Neuronal stem cell (in vitro differentiated cells): ENCODE data around the gene MVP.
A peak's percentile ranks its signal among the peaks of the same experiment; 100 is the strongest.

Experiments
- DNase-seq: peaks from one replicate; pipeline ENCODE4 v3.0.0-alpha.2; 2013; ENCODE audit warnings: low spot score
- H2AFZ ChIP-seq: one replicate; pipeline ENCODE4 v1.6.1; 2013; ENCODE audit warnings: mild to moderate bottlenecking, low read length, inconsistent platforms
- H2AK5ac ChIP-seq: 2 replicates; pipeline ENCODE4 v1.6.1; 2013; ENCODE audit warnings: low read depth, mild to moderate bottlenecking, inconsistent platforms, low read length, moderate library complexity, mixed read lengths
- H2BK120ac ChIP-seq: 2 replicates; pipeline ENCODE4 v1.6.1; 2013; ENCODE audit warnings: low read depth, mild to moderate bottlenecking, inconsistent platforms, low read length, moderate library complexity, mixed read lengths
- H2BK12ac ChIP-seq: one replicate; pipeline ENCODE4 v1.6.1; 2013; ENCODE audit warnings: low read length, inconsistent platforms
- H2BK15ac ChIP-seq: 2 replicates; pipeline ENCODE4 v1.6.1; 2013; ENCODE audit warnings: mild to moderate bottlenecking, low read length, inconsistent platforms, mixed read lengths
- H2BK5ac ChIP-seq: one replicate; pipeline ENCODE4 v1.6.1; 2013; ENCODE audit warnings: inconsistent platforms, mild to moderate bottlenecking, low read length, moderate library complexity
- H3K14ac ChIP-seq: one replicate; pipeline ENCODE4 v1.6.1; 2013; ENCODE audit warnings: low read length, inconsistent platforms
- H3K18ac ChIP-seq: 2 replicates; pipeline ENCODE4 v1.6.1; 2013; ENCODE audit warnings: low read length, inconsistent platforms
- H3K23ac ChIP-seq: 2 replicates; pipeline ENCODE4 v1.6.1; 2013; ENCODE audit warnings: low read depth, mild to moderate bottlenecking, mixed read lengths, low read length, inconsistent platforms; ENCODE audit not compliant: poor library complexity
- H3K27ac ChIP-seq: replicated peaks from 3 replicates; pipeline ENCODE4 v1.5.1; 2013; ENCODE audit warnings: low read length, inconsistent platforms
- H3K27me3 ChIP-seq, 3 experiments: 2 replicates each; pipeline ENCODE4 v1.6.1; 2013; ENCODE audit warnings: low read length in 3 of 3, mild to moderate bottlenecking in 2 of 3, inconsistent platforms in 1 of 3, low read depth in 1 of 3, mixed read lengths in 1 of 3, moderate library complexity in 1 of 3; ENCODE audit not compliant: control insufficient read depth in 3 of 3, insufficient read depth in 3 of 3
- H3K36me3 ChIP-seq, 2 donors: replicated peaks in 1 of 2; 2 replicates each; pipeline ENCODE4 v1.6.1; 2013; ENCODE audit warnings: low read length in 2 of 2; ENCODE audit not compliant: control insufficient read depth in 2 of 2, insufficient read depth in 2 of 2
- H3K4ac ChIP-seq: 2 replicates; pipeline ENCODE4 v1.6.1; 2013; ENCODE audit warnings: inconsistent platforms, mild to moderate bottlenecking, low read length, moderate library complexity
- H3K4me1 ChIP-seq, 2 donors: 1 replicate in 1 of 2; 2 replicates in 1 of 2; pipeline ENCODE4 v1.6.1; 2013; ENCODE audit warnings: low read length in 2 of 2, low read depth in 1 of 2; ENCODE audit not compliant: control insufficient read depth in 2 of 2, insufficient read depth in 1 of 2
- H3K4me2 ChIP-seq: one replicate; pipeline ENCODE4 v1.6.1; 2013; ENCODE audit warnings: mild to moderate bottlenecking, low read length, inconsistent platforms; ENCODE audit not compliant: insufficient read depth, poor library complexity, severe bottlenecking
- H3K4me3 ChIP-seq, 2 donors: 2 replicates each; pipeline ENCODE4 v1.5.1; 2013; ENCODE audit warnings: low read length in 2 of 2, mild to moderate bottlenecking in 2 of 2, inconsistent platforms in 1 of 2, moderate library complexity in 1 of 2
- H3K79me1 ChIP-seq: one replicate; pipeline ENCODE4 v1.6.1; 2013; ENCODE audit warnings: low read depth, mild to moderate bottlenecking, inconsistent platforms, low read length, moderate library complexity
- H3K9ac ChIP-seq: one replicate; pipeline ENCODE4 v1.6.1; 2013; ENCODE audit warnings: mild to moderate bottlenecking, low read depth, low read length, inconsistent platforms; ENCODE audit not compliant: poor library complexity
- H3K9me3 ChIP-seq, 2 donors: replicated peaks in 1 of 2; 2 replicates each; pipeline versions ENCODE3 to v1.6.1; 2013; ENCODE audit warnings: low read length in 2 of 2, mild to moderate bottlenecking in 2 of 2, inconsistent platforms in 1 of 2, low read depth in 1 of 2, mixed read lengths in 1 of 2, moderate library complexity in 1 of 2; ENCODE audit not compliant: control insufficient read depth in 2 of 2, insufficient read depth in 1 of 2
- H4K8ac ChIP-seq: one replicate; pipeline ENCODE4 v1.6.1; 2013; ENCODE audit warnings: low read depth, mild to moderate bottlenecking, inconsistent platforms, low read length, moderate library complexity
- H4K91ac ChIP-seq: one replicate; pipeline ENCODE4 v1.6.1; 2013; ENCODE audit warnings: low read length, low read depth, mild to moderate bottlenecking, inconsistent platforms; ENCODE audit not compliant: poor library complexity
- WGBS, 2 donors: extraction: QIAGEN DNeasy Blood & Tissue Kit; methylation state at CpG; one replicate each; pipeline ENCODE4 v1.1.7; 2013; ENCODE audit warnings: missing lambda C conversion rate in 2 of 2, mixed read lengths in 1 of 2; ENCODE audit not compliant: insufficient read length in 2 of 2, insufficient replicate concordance in 1 of 2; ENCODE audit errors: extremely low coverage in 2 of 2; 5-methylcytosine and 5-hydroxymethylcytosine counted together

Gene MVP

DNA sequence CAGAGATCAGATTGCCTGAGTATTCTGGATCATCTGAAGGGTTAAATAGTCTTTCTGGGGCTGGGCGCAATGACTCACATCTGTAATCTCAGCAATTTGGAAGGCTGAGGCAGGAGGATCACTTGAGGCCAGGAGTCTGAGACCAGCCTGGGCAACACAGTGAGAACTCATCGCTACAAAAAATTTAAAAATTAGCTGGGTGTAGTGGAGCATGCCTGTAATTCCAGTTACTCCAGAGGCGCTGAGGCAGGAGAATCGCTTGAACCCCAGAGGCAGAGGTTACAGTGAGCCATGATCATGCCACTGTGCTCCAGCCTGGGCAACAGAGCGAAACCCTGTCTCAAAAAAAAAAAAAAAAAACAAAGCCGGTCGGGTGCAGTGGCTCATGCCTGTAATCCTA lies 15.7 kb downstream of the MVP start:
- peaks cover 2% of the 10 kb centered on the region for H3K79me1 ChIP-seq
- H2AK5ac ChIP-seq = no peak overlapping the region
- H3K4me2 ChIP-seq = no peak overlapping the region
- no peak overlapping the region for H2BK12ac ChIP-seq
- H3K27me3 ChIP-seq = no peaks in the 10 kb centered on the region
- H2AFZ ChIP-seq = no peak overlapping the region
- H3K4ac ChIP-seq = no peak overlapping the region
- no peak overlapping the region for H3K18ac ChIP-seq
- no CpG with 5 or more reads among the region's 7 CpGs for WGBS, 2 donors
- no peaks in the 10 kb centered on the region for H3K4me1 ChIP-seq
- H2BK120ac ChIP-seq = no peak overlapping the region
- H2BK15ac ChIP-seq = no peak overlapping the region
- H3K9me3 ChIP-seq = no peaks in the 10 kb centered on the region
- no peak overlapping the region for H3K9ac ChIP-seq
- no peak overlapping the region for H3K14ac ChIP-seq
- no peaks in the 10 kb centered on the region for H3K36me3 ChIP-seq
- no peak for DNase-seq
- no peak overlapping the region for H3K27ac ChIP-seq
- H4K8ac ChIP-seq = no peak overlapping the region
- H2BK5ac ChIP-seq = no peak overlapping the region
- H4K91ac ChIP-seq = no peak overlapping the region
- no peak overlapping the region for H3K23ac ChIP-seq
- H3K4me3 ChIP-seq = no peak overlapping the region

DNA sequence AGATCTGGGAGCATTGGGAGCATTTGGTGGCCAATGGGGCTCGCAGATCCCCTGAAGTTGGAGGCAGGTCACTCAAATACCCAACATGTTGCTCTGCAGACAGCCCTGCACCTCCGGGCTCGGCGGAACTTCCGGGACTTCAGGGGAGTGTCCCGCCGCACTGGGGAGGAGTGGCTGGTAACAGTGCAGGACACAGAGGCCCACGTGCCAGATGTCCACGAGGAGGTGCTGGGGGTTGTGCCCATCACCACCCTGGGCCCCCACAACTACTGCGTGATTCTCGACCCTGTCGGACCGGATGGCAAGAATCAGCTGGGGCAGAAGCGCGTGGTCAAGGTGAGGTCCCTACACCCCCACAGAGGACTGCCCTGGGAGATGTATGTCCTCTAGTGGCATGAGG lies 16.4 kb downstream of the MVP start:
- no peak overlapping the region for H3K9ac ChIP-seq
- H3K27ac ChIP-seq = no peak overlapping the region
- H3K9me3 ChIP-seq = no peaks in the 10 kb centered on the region
- H3K4me2 ChIP-seq = no peak overlapping the region
- H3K23ac ChIP-seq = peak overlapping the region; percentile 20
- no peaks in the 10 kb centered on the region for H3K36me3 ChIP-seq
- no peak overlapping the region for H3K18ac ChIP-seq
- no peak overlapping the region for H2BK12ac ChIP-seq
- H3K14ac ChIP-seq = no peak overlapping the region
- H2AFZ ChIP-seq = no peak overlapping the region
- no peak overlapping the region for H4K91ac ChIP-seq
- H3K4me1 ChIP-seq = no peaks in the 10 kb centered on the region
- H3K79me1 ChIP-seq = peaks cover 2% of the 10 kb centered on the region
- no peak overlapping the region for H2BK15ac ChIP-seq
- H3K4ac ChIP-seq = no peak overlapping the region
- no peak overlapping the region for H2BK120ac ChIP-seq
- DNase-seq = no peak
- no peak overlapping the region for H2BK5ac ChIP-seq
- WGBS, 2 donors = no CpG with 5 or more reads among the region's 15 CpGs
- H3K4me3 ChIP-seq = no peak overlapping the region
- peak overlapping the region; percentile 9 for H2AK5ac ChIP-seq
- H4K8ac ChIP-seq = no peak overlapping the region
- no peaks in the 10 kb centered on the region for H3K27me3 ChIP-seq

DNA sequence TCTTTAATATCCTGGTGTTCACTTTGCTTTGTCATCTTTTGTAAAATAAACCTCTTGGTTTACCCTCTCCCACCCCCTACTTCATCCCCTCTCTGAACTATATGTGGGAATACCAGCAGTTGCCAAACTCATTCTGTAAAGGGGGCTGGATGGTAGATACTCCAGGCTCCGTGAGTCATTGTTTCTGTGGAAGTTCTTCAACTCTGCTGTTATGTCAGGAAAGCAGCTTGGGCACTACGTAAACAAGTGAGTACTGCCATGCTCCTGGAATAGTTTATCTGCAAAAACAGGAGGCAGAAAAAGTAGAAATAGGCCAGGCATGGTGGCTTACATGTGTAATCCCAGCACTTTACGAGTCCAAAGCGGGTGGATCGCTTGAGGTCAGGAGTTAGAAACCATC lies 17.6 kb downstream of the MVP start:
- Histone ChIP-seq H3K9ac (no peak overlapping the region), H3K27ac (no peak overlapping the region), H2AK5ac (no peak overlapping the region), H4K8ac (no peak overlapping the region), H3K14ac (no peak overlapping the region), H3K4me1 (no peaks in the 10 kb centered on the region), H2BK12ac (no peak overlapping the region), H3K36me3 (no peaks in the 10 kb centered on the region), H3K79me1 (peaks cover 2% of the 10 kb centered on the region), H3K18ac (no peak overlapping the region), H3K4me3 (no peak overlapping the region), H2BK120ac (no peak overlapping the region), H2BK15ac (no peak overlapping the region), H2AFZ (no peak overlapping the region), H2BK5ac (no peak overlapping the region), H3K4ac (no peak overlapping the region), H3K27me3 (no peaks in the 10 kb centered on the region), H3K23ac (no peak overlapping the region), H3K4me2 (no peak overlapping the region), H4K91ac (no peak overlapping the region), H3K9me3 (no peaks in the 10 kb centered on the region)
- no CpG with 5 or more reads among the region's 5 CpGs for WGBS, 2 donors
- DNase-seq = no peak

DNA sequence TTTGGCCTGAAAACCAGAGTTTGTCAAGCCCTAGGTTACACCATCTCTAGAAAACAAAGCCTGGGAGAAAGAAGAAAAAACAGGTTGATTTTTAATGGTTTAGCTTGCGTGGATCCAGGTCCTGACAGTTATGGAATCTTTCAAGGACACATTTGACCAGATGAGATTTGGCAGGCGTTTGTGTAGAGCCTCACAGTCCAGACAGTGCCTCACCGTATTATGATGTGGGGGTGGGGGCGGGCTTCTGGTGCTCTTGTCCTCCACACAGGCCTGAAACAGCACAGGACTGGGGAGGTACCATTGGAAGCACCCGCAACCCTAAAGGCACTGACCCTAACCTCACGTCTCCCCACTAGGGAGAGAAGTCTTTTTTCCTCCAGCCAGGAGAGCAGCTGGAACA lies 19.6 kb downstream of the MVP start:
- no peak overlapping the region for H2AFZ ChIP-seq
- no peak overlapping the region for H3K4me2 ChIP-seq
- no peaks in the 10 kb centered on the region for H3K9me3 ChIP-seq
- H3K4ac ChIP-seq = no peak overlapping the region
- no peak for DNase-seq
- H4K8ac ChIP-seq = no peak overlapping the region
- no peaks in the 10 kb centered on the region for H3K36me3 ChIP-seq
- H2BK12ac ChIP-seq = no peak overlapping the region
- no peak overlapping the region for H3K18ac ChIP-seq
- no peaks in the 10 kb centered on the region for H3K79me1 ChIP-seq
- no peak overlapping the region for H3K27ac ChIP-seq
- no peaks in the 10 kb centered on the region for H3K27me3 ChIP-seq
- no peak overlapping the region for H2BK15ac ChIP-seq
- no peak overlapping the region for H3K4me3 ChIP-seq
- H2BK5ac ChIP-seq = no peak overlapping the region
- H4K91ac ChIP-seq = no peak overlapping the region
- peak overlapping the region; percentile 17 for H3K23ac ChIP-seq
- H3K4me1 ChIP-seq = no peaks in the 10 kb centered on the region
- H2AK5ac ChIP-seq = no peak overlapping the region
- no CpG with 5 or more reads among the region's 6 CpGs for WGBS, 2 donors
- no peak overlapping the region for H2BK120ac ChIP-seq
- no peak overlapping the region for H3K14ac ChIP-seq
- no peak overlapping the region for H3K9ac ChIP-seq
